B cell (primary cell): ENCODE measurements around the gene KCNJ18. TPM values are rescaled to one million over a fixed set of nuclear protein-coding genes. Genes with fewer than 3 reads are reported as not detected.
"Not testable (repeated sequence)": the region's sequence is repeated elsewhere in the genome, so short reads cannot be mapped to it uniquely, and the experiment has no call there.

Experiments
- ATAC-seq: fragments of 200-7000 bp; cut with Tn5 transposase; one replicate; pipeline ENCODE4 v1.10.0; 2021; ENCODE audit warnings: low read depth, mild to moderate bottlenecking, moderate number of reproducible peaks, moderate library complexity
- CTCF ChIA-PET: fragments of 350-600 bp; sonication (Branson Sonifier 250); formaldehyde crosslinking; loops from one replicate; lab custom pipeline; 2021; ENCODE audit warnings: antibody characterized with exemption, inconsistent platforms; lab: Charles Lee
- POLR2A ChIA-PET: fragments of 350-600 bp; sonication (Branson Sonifier 250); formaldehyde crosslinking; loops from one replicate; lab custom pipeline; 2021; ENCODE audit warnings: antibody characterized with exemption; lab: Charles Lee
- DNase-seq: peaks from one replicate; pipeline ENCODE4 v3.0.0; 2013
- H2AFZ ChIP-seq: 2 replicates; pipeline ENCODE4 v1.6.1; 2012; ENCODE audit warnings: mild to moderate bottlenecking, low read depth, low read length; ENCODE audit not compliant: insufficient read depth, poor library complexity, severe bottlenecking
- H3K27ac ChIP-seq, 2 donors: 1 replicate in 1 of 2; 2 replicates in 1 of 2; pipeline ENCODE4 v1.5.1; 2012 to 2013; ENCODE audit warnings: low read length in 2 of 2, mild to moderate bottlenecking in 2 of 2, moderate library complexity in 1 of 2
- H3K27me3 ChIP-seq, 4 experiments: fragments of 200-600 bp in 1 of 4; sonication (generic) in 1 of 4; replicated peaks in 1 of 4; 1 replicate in 2 of 4; 2 replicates in 2 of 4; pipeline versions ENCODE4 v1.6.1 to v1.7.0; 2013 to 2016; ENCODE audit warnings: low read length in 3 of 4, mild to moderate bottlenecking in 2 of 4, mixed read lengths in 1 of 4, moderate library complexity in 1 of 4; ENCODE audit not compliant: insufficient read depth in 4 of 4, control insufficient read depth in 3 of 4; ENCODE audit errors: control extremely low read depth in 1 of 4
- H3K36me3 ChIP-seq, 2 experiments: replicated peaks in 1 of 2; 1 replicate in 1 of 2; 2 replicates in 1 of 2; pipeline versions ENCODE4 v1.6.1 to v1.7.1; 2013; ENCODE audit warnings: low read length in 1 of 2; ENCODE audit not compliant: insufficient read depth in 2 of 2, control insufficient read depth in 1 of 2; ENCODE audit errors: control extremely low read depth in 1 of 2, extremely low read depth in 1 of 2
- H3K4me1 ChIP-seq, 2 donors: fragments of 200-600 bp in 1 of 2; sonication (generic) in 1 of 2; 1 replicate in 1 of 2; 2 replicates in 1 of 2; pipeline versions ENCODE4 v1.5.1 to v1.6.1; 2013 to 2017; ENCODE audit warnings: low read length in 2 of 2; ENCODE audit not compliant: control insufficient read depth in 2 of 2, insufficient read depth in 2 of 2
- H3K4me2 ChIP-seq: replicated peaks from 2 replicates; pipeline ENCODE3; 2012; ENCODE audit warnings: mild to moderate bottlenecking, low read depth, low read length; ENCODE audit not compliant: poor library complexity, severe bottlenecking
- H3K4me3 ChIP-seq, 5 experiments: fragments of 200-600 bp in 1 of 5; sonication (generic) in 1 of 5; 1 replicate in 3 of 5; 2 replicates in 2 of 5; pipeline versions ENCODE4 v1.5.1 to v1.7.0; 2011 to 2016; ENCODE audit warnings: low read length in 4 of 5, mild to moderate bottlenecking in 4 of 5, low read depth in 2 of 5, control low read depth in 1 of 5, moderate library complexity in 1 of 5; ENCODE audit not compliant: insufficient read depth in 1 of 5; ENCODE audit errors: control extremely low read depth in 1 of 5, extremely low read depth in 1 of 5
- H3K79me2 ChIP-seq: fragments of 200-600 bp; sonication (generic); one replicate; pipeline ENCODE4 v1.6.0; 2016; ENCODE audit warnings: low read length; ENCODE audit not compliant: control insufficient read depth, insufficient read depth
- H3K9ac ChIP-seq: fragments of 200-600 bp; sonication (generic); 2 replicates; pipeline ENCODE4 v1.6.1; 2017; ENCODE audit warnings: mild to moderate bottlenecking, low read length, moderate library complexity
- H3K9me3 ChIP-seq, 3 donors: one replicate each; pipeline versions ENCODE4 v1.6.1 to v1.7.1; 2013; ENCODE audit warnings: low read length in 2 of 3; ENCODE audit not compliant: control insufficient read depth in 2 of 3, insufficient read depth in 1 of 3; ENCODE audit errors: control extremely low read depth in 1 of 3
- H4K20me1 ChIP-seq: 2 replicates; pipeline ENCODE4 v1.6.0; 2012; ENCODE audit warnings: mild to moderate bottlenecking, low read length; ENCODE audit not compliant: insufficient read depth, control insufficient read depth, poor library complexity, severe bottlenecking
- H3K27ac Mint-ChIP-seq: one replicate; pipeline ENCODE4 v1.8.0; 2021; ENCODE audit warnings: mixed read lengths
- H3K27me3 Mint-ChIP-seq: one replicate; pipeline ENCODE4 v1.8.0; 2021; ENCODE audit warnings: mixed read lengths
- H3K4me1 Mint-ChIP-seq: one replicate; pipeline ENCODE4 v1.8.0; 2021; ENCODE audit warnings: mixed read lengths
- H3K4me3 Mint-ChIP-seq: one replicate; pipeline ENCODE4 v1.8.0; 2021; ENCODE audit warnings: mixed read lengths
- H3K9me3 Mint-ChIP-seq: one replicate; pipeline ENCODE4 v1.8.0; 2022; ENCODE audit warnings: mixed read lengths; ENCODE audit not compliant: insufficient read depth
- WGBS: methylation state at CpG from one replicate; pipeline ENCODE4 v1.1.5; 2013; ENCODE audit warnings: missing lambda C conversion rate; ENCODE audit not compliant: insufficient coverage; 5-methylcytosine and 5-hydroxymethylcytosine counted together
- intact Hi-C: fragments of 100-400 bp; cut with micrococcal nuclease; formaldehyde crosslinking; loops from one replicate; pipeline ENCODE4 v1.10.0; 2022
- polyA plus RNA-seq: library from polyadenylated mRNA; depleted of rRNA; stranded (reverse); fragments of >200 nt; gene quantifications from 2 replicates; pipeline ENCODE4 v1.2.3, GENCODE V29; 2012
- total RNA-seq, 2 donors: library from RNA; stranded (reverse); fragments of 120-200 nt in 1 of 2; gene quantifications; 1 replicate in 1 of 2; 2 replicates in 1 of 2; pipeline versions ENCODE4 v1.2.3 to v1.2.4, GENCODE V29; 2013 to 2022

KCNJ18 gene
- total and polyA plus RNA-seq, 2 donors (not counting 1 experiment from before 2014, with no cell fraction given) = not detected

- H3K9me3 Mint-ChIP-seq, H3K4me1 ChIP-seq, H3K9ac ChIP-seq, H3K27me3 Mint-ChIP-seq, H3K4me1 Mint-ChIP-seq, H3K4me3 ChIP-seq, CTCF ChIA-PET, H3K27ac ChIP-seq, intact Hi-C loops, POLR2A ChIA-PET, H4K20me1 ChIP-seq, H3K36me3 ChIP-seq, H2AFZ ChIP-seq, H3K27me3 ChIP-seq, H3K27ac Mint-ChIP-seq, H3K4me3 Mint-ChIP-seq, ATAC-seq, H3K4me2 ChIP-seq, DNase-seq, H3K79me2 ChIP-seq: not testable (repeated sequence)
- 60% methylated on average over 2 of the region's 2 CpGs for WGBS
- peaks cover 0 to 37% (median 0%) of the 10 kb centered on the region in 3 donors for H3K9me3 ChIP-seq
These were observed 20.9 kb upstream of the KCNJ18 start for GRCh38 chr17:21671437-21671836.

- CTCF ChIA-PET, H3K4me2 ChIP-seq, H3K4me3 ChIP-seq, H3K36me3 ChIP-seq, H3K27ac Mint-ChIP-seq, H3K79me2 ChIP-seq, H3K27ac ChIP-seq, H3K4me1 Mint-ChIP-seq, intact Hi-C loops, H2AFZ ChIP-seq, H3K27me3 ChIP-seq, DNase-seq, H3K9me3 Mint-ChIP-seq, ATAC-seq, H3K4me1 ChIP-seq, H4K20me1 ChIP-seq, H3K27me3 Mint-ChIP-seq, H3K4me3 Mint-ChIP-seq, POLR2A ChIA-PET, H3K9ac ChIP-seq: not testable (repeated sequence)
- WGBS = 75% methylated on average over 3 of the region's 4 CpGs
- H3K9me3 ChIP-seq = peaks cover 0 to 41% (median 0%) of the 10 kb centered on the region in 3 donors
These were observed 20.5 kb upstream of the KCNJ18 start for GRCh38 chr17:21671871-21672270.

- H3K4me3 Mint-ChIP-seq, H4K20me1 ChIP-seq, H3K4me3 ChIP-seq, CTCF ChIA-PET, H3K4me1 ChIP-seq, H3K36me3 ChIP-seq, H3K27me3 Mint-ChIP-seq, intact Hi-C loops, ATAC-seq, H3K9ac ChIP-seq, H3K27ac ChIP-seq, H3K27ac Mint-ChIP-seq, H3K27me3 ChIP-seq, H3K4me2 ChIP-seq, DNase-seq, H3K79me2 ChIP-seq, H3K4me1 Mint-ChIP-seq, H3K9me3 Mint-ChIP-seq, H2AFZ ChIP-seq, POLR2A ChIA-PET: not testable (repeated sequence)
- WGBS = 87% methylated on average over 31 of the region's 31 CpGs
- H3K9me3 ChIP-seq = peaks cover 0 to 56% (median 0%) of the 10 kb centered on the region in 3 donors
These were observed 18.7 kb upstream of the KCNJ18 start for GRCh38 chr17:21673451-21674241.
